Peyer's patch (tissue), 4 donors: ENCODE results near the gene HYAL1.

Experiments
- CTCF ChIP-seq, 6 experiments: fragments of 450-650 bp in 4 of 6; fragments of 200-600 bp in 2 of 6; sonication (generic) in 1 of 6; IDR thresholded peaks; one replicate each; pipeline ENCODE4 v1.5.1; 2017 to 2019; ENCODE audit warnings: antibody characterized with exemption in 6 of 6, mild to moderate bottlenecking in 3 of 6, moderate library complexity in 1 of 6
- POLR2A ChIP-seq, 2 donors: fragments of 450-650 bp; IDR thresholded peaks; one replicate each; pipeline ENCODE4 v1.5.1; 2017; ENCODE audit warnings: antibody characterized with exemption in 2 of 2, mild to moderate bottlenecking in 2 of 2, moderate library complexity in 2 of 2

GRCh38 chr3:50279255-50280016 is 23.9 kb downstream of the HYAL1 start:
- TF ChIP-seq CTCF (IDR thresholded peaks at IDR 0.05), result no peak
- no peak for TF ChIP-seq POLR2A (IDR thresholded peaks at IDR 0.05)
